ENCODE measurements around the gene ZSCAN31.
A peak's percentile ranks its signal among the peaks of the same experiment; 100 is the strongest.
"Not testable (repeated sequence)": the region's sequence is repeated elsewhere in the genome, so short reads cannot be mapped to it uniquely, and the experiment has no call there.

Gene ZSCAN31

DNA sequence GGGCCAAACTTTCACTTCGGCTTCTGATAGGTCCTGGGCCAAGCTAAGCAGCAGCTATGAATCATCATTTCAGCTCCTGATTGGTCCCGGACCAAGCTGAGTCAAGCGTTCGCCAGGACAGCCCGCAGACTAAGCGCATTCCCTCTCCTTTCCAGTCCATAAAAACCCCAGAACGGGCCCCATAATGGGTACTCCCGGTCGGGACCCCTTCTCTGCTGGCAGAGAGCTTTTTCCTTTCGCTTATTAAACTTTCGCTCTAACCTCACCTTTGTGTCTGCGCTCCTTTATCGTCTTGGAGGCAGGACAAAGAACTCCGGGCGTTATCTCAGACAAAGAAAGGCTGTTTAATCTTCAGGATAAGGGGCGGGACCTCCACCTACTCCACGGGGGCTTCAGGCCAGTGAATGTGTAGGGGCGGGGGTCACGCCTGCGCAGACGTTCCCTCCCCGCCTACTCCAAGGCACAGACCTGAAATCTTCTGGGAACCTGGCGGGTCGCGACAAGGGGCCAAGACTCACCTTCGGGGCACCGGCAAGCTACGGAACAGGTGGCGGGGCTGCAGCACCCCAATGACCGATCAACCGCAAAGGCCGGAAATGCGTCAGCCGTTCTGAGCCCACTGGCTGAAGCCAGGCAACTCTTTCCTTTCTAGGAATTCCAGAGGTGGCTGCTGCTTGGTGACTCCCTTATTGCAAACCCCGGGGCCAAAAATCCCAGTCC, at the start of gene ZSCAN31:
TSS of gene ZSCAN31 (minus strand) at position 585 of the 720 bp plus-strand sequence. CDS start 6,465 bp downstream, outside the sequence.
- peak; percentile 20 for DNase-seq (ENCODE audit: low spot score)

DNA sequence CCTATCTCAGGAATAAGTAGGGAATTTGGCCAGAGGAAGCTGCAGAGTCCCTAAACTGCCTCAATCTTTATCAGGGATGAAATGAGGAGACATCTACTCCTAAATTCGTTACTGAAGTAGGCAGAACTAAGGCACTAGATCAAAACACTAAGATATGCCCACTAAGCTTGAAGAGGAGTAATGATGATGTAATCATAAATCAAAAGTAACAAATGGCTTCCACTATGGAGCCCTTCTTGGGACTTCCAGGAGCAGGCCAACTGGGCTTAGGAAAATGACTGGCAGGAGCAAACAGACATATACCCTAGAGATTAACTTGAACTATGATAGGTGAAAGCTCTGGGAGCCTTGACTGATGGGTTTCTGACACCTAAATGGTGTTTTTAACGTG, 48.2 kb upstream of the ZSCAN31 start:
- no peak for DNase-seq (ENCODE audit: low spot score)

DNA sequence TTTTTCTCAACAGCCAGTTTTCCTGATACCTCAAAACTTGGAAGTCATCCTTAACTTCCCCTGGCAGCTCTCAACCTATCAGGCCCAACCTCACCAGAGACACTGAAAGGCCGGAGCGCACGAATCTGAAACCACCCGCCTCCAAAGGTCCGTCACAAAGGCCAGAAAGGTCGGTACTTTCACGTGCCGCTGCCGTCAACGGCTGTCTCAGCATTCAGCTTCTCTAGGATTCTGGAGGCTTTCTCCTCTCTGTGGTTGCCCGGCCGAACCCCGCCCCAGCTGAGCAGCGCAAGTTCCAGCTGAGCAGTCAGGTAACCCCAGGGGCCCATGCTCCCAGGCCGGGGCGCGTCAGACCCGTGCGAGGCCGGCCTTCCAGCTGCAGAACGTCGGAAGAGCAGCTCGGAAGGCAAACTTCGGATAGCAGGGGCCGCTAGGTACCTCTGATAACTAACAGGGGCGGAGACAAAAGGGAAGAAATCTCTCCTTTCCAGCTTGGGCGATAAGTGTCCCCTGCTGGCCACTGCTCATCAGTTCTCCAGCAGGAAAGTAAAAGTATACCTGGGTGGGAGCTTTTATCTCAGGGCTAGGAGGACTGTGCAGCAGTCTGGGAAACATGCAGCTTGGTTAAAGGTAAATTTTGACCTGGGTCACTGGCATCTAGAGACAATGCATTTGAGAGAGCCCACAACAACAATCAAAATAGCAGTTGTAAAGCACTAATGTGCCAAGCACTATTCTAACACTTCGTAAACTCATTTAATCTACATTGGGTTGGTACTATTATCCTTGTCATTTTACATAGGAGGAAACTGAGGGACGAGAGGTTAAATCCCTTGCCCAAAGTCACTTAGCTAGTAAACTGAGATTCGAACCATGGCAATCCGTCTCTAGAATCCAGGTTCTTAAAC, 47.5 kb upstream of the ZSCAN31 start:
- peak; percentile 60 for DNase-seq (ENCODE audit: low spot score)

DNA sequence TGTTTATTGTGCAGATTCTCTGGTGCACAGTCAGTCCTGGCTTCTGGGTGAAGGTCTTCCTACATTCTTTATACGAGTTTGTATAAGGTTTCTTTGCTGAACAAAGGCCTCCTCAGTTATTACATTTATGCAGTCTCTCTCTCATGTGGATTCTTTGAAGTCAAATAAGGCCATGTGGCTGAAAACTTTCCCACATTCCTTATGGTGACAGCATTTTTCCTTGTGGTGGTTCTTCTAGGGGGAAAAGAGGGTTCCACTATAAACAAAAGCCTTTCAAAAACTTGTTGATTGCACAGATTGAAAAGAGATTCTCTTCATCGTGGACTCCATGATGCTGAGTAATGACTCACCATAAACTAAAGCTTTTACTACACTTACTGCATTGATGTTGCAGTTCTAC, 44.4 kb upstream of the ZSCAN31 start:
- no peak for DNase-seq (ENCODE audit: low spot score)

DNA sequence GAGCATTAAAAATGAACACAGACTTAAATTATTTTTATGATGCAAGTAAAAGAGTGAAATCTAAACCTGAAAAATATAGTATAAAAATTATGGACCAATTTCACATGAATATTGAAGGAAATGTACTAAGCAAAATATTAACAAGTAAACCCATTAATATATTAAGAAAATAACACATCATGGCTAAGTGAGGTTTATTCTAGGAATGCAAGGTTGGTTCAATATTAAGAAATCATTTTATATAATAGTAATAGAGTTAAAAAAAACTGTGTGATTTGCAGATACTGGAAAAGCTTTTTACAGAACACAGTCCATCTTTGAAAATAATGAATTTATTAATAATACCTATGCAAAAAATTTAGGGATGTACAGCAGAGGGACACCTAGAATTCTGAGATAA, 42.7 kb upstream of the ZSCAN31 start:
- DNase-seq (ENCODE audit: low spot score), result no peak

DNA sequence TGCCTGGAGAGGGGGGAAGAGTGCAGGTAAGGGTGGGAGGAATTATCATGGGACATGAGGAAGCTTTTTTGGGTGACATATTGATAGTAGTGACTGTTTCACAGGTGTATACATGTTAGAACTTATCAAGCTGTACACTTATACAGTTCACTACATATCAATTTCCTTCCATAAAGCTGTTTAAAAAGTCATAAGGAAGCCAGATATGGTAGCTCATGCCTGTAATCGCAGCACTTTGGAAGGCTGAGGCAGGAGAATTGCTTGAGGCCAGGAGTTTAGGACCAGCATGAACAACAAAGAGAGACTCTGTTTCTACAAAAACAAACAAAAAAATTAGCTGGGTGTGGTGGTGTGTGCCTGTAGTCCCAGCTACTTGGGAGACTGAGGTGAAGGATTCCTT, 41.9 kb upstream of the ZSCAN31 start:
- DNase-seq (ENCODE audit: low spot score), result no peak

DNA sequence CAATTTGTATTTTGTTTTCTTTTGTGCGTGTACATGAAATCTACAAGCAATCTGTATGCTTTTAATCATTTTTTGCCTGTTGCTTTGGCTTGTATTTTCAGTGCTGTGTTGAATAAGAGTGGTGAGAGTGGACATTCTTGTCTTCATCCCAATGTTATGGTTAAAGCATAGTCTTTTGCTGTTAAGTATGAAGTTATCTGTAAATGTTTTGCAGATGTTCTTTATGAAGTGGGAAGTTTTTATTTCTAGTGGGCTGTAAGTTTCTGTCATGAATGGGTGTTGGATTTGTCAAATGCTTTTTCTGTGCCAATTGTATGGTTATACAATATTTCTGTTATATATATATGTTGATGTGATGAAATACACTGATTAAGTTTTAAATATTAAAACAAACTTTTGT, 38.0 kb upstream of the ZSCAN31 start:
- DNase-seq (ENCODE audit: low spot score), result no peak

DNA sequence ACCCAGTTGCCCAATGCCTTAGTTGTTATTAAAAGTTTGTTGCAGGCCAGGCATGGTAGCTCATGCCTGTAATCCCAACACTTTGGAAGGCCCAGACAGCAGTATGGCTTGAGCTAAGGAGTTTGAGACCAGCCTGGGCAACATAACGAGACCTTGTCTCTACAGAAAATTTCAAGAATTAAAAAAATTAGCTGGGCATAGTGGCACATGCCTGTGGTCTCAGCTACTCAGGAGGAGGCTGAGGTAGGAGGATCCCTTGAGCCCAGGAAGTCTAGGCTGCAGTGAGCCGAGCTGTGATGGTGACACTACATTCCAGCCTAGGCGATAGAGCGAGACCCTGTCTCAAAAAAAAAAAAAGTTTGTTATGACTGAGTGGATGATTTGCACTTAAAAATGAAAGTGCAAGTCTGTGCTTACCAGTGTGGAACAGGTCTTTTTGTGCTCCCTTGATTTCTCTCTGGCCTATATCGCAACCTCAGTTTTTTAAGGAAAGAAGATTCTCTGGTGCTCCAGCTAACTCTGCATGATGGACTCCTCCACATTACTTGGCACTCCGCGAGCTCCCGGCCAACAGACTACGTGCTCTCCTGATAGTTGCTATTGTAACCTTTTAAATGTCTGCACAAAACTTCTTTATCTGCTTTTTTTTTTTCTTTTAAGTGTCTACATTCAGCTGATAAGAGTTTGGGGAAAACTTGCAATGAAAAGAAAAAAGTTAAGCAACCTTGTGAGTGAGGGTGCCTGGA, 35.9 kb upstream of the ZSCAN31 start:
- no peak for DNase-seq (ENCODE audit: low spot score)

DNA sequence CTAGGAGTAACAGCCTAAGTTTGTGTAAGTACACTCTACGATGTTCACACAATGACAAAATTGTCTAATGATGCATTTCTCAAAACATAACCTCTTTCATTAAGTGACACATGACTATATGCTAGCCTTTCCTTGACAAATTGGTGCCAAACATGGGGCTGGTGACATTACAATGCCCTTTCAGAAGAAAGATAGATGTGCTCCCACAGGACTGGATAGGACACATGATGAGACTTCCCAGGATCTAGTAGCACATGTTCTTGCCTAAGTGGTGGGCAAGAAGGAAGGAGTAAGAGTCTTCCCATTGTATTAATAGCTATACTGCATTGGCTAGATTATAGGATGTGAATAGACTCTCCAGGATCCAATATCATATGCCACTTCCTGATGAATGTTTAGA, 35.3 kb upstream of the ZSCAN31 start:
- DNase-seq (ENCODE audit: low spot score), result no peak

DNA sequence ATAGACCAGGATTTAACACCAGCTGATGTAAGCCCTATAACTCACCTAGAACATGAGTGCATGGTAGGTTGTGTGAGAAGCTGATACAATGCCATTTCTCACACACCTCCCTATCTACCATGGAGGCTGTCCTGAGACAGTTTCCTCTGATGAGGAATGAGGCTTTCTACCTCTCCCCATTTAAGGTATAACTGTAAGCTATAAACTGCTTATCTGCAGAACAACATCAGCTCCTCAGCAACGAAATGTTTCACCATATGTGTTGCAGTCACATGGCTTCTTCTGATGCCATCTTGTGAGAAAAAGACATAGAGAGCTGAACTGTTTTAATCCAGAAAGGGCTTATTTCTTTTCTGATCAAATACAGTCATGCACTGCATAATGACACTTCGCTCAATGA, 34.5 kb upstream of the ZSCAN31 start:
- DNase-seq (ENCODE audit: low spot score), result no peak

DNA sequence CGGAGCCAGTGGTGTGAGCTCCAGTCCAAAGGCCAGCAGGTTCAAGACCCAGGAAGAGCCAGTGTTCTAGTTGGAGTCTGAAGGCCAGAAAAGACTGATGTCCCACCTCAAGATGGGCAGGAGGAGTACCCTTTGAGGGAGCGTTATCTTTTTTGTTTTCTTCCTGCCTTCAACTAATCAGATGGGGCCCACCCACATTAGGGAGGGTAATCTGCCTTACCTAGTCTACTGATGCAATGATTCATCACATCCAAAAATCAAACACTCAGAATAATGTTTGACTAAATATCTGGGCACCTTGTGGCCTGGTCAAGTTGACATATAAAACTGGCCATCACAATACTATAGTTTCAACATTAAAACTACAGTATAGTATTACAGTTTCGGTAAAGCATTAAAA, 33.5 kb upstream of the ZSCAN31 start:
- DNase-seq (ENCODE audit: low spot score), result no peak

DNA sequence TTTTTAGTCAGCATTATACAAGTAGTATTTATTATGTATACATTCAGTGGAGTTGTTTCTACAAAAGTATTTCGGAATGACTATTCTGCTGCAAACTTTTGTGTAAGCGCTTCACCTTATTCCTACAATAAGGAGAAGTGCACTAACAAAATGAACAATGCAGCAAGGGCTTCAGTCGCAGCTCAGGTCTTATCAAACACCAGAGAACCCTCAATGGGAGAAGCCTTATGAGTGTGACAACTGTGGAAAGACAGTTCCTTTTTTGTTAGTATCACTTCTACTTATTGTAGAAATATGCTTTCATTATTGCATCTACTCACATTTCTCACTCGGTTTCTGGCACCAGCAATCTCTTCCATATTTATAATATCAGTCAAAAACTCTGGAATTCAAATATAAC, 32.6 kb upstream of the ZSCAN31 start:
- DNase-seq (ENCODE audit: low spot score), result no peak

DNA sequence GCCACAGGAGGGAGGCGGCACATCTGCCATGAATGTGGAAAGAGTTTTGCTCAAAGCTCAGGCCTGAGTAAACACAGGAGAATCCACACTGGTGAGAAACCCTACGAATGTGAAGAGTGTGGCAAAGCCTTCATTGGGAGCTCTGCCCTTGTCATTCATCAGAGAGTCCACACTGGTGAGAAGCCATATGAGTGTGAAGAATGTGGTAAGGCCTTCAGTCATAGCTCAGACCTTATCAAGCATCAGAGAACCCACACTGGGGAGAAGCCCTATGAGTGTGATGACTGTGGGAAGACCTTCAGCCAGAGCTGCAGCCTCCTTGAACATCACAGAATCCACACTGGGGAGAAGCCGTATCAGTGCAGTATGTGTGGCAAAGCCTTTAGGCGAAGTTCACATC, 29.6 kb upstream of the ZSCAN31 start:
- not testable (repeated sequence) for DNase-seq (ENCODE audit: low spot score)

DNA sequence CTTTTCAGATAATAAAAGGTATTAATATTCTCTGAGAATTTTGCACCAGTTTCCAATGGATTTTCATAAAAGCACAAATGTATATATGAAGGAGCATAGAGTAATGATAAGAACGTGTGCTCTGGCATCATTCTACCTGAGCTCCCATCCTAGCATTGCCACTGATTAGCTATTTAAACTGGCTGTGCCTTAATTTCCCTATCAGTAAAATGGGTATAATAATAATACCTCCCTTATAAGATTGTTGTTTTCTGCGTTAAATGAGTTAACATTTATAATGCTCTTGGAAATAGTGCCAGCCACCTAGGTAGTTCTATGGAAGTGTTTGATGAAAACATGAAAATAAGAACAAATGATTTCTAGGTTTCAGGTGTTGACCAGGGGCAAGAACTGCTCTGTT, 25.0 kb upstream of the ZSCAN31 start:
- DNase-seq (ENCODE audit: low spot score), result no peak

DNA sequence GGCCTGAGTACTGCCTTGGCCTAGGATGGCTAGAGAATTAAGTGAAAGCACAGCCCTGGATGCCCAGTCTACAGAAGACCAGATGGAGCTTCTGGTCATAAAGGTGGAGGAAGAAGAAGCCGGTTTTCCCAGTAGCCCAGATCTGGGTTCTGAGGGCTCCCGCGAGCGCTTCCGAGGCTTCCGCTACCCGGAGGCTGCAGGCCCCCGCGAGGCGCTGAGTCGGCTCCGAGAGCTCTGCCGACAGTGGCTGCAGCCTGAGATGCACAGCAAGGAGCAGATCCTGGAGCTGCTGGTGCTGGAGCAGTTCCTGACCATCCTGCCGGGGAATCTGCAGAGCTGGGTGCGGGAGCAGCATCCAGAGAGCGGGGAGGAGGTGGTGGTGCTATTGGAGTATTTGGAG, 23.6 kb upstream of the ZSCAN31 start:
- not testable (repeated sequence) for DNase-seq (ENCODE audit: low spot score)

DNA sequence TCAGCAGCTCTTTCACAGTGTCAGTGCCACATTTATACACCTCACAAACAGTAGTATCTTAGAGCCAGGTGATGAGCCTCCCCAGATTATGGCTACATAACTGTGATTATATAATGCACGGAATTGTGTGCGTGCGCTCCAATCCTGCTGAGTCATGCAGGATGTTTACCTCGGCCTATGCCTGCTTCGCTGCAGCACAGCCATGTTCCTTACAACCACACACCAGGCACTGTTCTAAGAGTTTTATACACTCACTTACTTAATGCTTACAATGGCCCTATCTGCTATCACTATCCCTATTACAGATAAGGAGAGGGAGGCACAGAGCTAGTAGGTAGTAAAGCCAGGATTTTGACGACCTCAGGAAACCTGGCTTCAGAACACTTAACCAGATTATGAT, 21.1 kb upstream of the ZSCAN31 start:
- DNase-seq (ENCODE audit: low spot score), result no peak

DNA sequence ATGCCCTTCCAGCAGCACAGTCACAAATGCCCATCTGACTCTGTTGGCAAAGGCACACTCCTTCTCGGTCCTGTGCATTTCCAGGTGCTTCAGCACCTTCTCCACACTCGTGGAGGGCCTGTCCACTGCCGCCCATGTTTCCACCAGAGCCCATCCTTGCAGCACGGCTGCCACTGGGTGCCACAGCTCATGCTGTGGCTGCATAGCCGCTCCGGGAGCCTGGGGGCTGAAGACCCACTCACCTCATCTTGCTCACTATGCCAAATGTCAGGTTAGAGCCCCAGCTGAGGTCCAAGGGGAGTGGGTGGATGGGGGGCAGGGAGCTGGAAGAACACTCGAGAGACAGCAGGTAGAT, 20.7 kb upstream of the ZSCAN31 start:
- no peak for DNase-seq (ENCODE audit: low spot score)

DNA sequence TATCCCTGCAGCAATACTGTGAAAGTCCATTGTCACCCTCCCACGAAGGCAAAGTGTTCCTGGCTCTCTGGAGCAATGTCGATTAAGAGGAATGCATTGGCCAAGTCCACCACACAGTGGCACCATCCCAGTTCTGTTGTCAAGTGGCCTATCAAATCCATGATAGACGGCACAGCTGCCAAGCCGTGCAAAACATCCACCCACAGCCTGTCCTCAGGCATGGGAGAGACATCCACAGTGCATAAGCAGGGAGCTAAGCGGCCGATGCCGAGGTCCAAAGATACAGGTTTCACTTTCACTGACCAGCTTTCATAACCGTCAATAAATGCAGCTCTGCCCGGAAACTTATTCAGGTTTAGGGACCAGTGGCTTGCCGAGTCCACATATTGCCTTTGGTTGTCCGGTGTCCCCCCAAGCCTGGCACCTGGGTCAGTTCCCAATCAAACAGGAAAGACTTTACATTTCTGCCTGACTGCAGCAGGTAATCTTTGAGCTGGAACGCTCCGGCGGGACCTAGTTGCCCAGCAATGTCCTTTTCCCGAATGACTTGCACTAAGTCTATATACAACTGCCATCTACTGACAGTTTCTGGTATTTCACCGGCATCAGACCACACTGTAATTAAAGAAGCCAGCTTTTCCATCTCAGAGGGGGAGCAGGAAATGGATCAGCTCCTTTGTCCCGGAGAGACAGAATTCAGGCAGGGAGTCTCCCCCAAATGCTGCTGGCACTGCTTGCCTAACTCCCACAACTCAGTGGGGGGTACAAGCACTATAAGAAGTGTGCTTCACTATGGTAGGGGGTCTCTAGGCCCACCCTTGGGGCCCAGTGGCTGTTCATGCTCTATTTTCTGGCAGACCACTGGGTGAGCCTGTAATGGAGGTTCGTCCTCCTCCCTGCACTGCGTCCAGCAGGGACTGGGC, 20.1 kb upstream of the ZSCAN31 start:
- DNase-seq (ENCODE audit: low spot score), result peak; percentile 55

DNA sequence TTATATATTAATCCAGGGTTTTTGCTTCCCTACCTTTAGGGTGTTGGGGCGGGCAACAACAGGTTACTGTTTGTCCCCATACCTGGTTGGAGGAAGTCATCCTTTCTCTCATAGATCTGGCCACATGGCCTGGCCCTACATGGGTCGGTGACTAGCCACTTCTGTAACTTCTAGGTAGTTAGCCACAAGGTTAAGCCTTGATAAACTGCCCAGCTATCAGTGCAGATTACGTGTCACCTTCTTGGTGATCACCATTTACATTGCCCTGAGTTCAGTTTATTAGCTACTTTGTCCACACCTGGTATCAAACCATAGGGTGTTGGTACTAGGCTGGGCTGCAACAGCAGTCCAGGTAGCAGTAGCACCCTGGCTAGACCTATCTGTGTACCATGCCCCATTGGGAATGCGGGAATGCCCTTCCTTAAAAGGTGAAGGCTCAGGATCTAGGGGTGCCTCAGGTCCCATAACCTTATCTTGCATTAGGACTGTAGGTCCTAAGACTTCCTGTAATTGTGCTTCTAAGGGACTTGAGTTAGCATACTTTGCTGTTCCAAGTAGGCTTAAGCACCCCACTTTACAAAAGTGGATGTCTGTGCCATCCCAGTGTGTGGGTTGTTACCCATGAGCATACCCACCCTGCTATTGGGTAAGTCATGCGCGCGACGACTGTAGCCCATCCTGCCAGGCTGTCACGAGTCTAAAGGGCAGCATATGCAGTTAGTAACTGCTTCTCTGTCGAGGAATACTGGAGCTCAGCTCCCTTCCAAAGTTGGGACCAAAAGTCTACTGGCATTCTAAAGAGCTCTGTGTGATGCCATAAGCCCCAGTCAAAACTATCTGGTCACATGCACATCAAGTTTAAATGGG, 19.0 kb upstream of the ZSCAN31 start:
- DNase-seq (ENCODE audit: low spot score), result no peak

DNA sequence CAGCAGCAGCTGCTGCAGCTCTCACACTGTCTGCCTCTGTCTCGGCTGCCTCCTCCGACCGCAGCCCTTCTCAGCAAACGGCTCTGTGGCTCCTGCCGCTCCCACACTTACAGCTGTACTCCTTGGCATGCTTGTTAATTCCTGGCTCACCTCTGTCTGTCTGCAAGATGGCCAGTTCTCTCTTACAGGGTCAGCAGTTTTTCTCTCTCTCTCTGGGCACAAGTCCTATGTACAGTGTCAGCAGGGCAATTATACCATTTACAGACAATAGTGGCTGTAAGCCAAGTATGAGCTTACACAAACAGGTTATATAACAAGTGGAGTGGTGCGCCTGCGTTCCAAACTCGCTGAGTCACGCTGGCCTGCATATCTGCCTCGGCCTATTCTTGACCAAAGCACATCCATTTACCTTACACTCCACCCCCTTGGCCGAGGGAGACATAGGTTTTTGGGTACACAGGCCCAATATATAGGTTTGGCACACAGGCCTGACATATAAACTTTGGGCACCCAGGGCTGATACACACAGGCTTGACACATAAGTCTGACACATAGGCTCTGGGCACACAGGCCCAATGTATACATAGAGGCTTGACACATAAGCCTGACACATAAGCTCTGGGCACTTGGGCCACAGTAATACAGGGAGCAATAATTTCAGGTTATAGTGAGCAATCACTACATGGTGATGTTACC, 18.2 kb upstream of the ZSCAN31 start:
- DNase-seq (ENCODE audit: low spot score), result no peak
